SK-N-MC (cell line): ENCODE measurements around the gene DNASE2B.

ENCODE experiments used
- EZH2 ChIP-seq: fragments of 200-600 bp; sonication (generic); IDR thresholded peaks from one replicate; pipeline ENCODE4 v1.6.1; 2017; ENCODE audit warnings: antibody characterized with exemption
- FOXP2 ChIP-seq: optimal IDR thresholded peaks from 2 replicates; pipeline ENCODE3; 2011; ENCODE audit warnings: mild to moderate bottlenecking, moderate library complexity; ENCODE audit not compliant: insufficient read depth; ENCODE audit errors: extremely low read length, control extremely low read depth
- POLR2AphosphoS5 ChIP-seq: IDR thresholded peaks from 2 replicates; pipeline ENCODE4 v1.6.1; 2012; ENCODE audit warnings: mild to moderate bottlenecking, low read depth, low read length, borderline replicate concordance

- TF ChIP-seq POLR2AphosphoS5 = no peak
- no peak for TF ChIP-seq EZH2
- no peak for TF ChIP-seq FOXP2
Measured at GRCh38 chr1:84407524-84407923, 9.2 kb downstream of the DNASE2B start.
